ENCODE data around the gene SORCS2. TPM values are rescaled to one million over a fixed set of nuclear protein-coding genes. Genes with fewer than 3 reads are reported as not detected.
A peak's percentile ranks its signal among the peaks of the same experiment; 100 is the strongest.

The SORCS2 gene
- total RNA-seq, 2 experiments from 2014 or later: 0.07 TPM

DNA sequence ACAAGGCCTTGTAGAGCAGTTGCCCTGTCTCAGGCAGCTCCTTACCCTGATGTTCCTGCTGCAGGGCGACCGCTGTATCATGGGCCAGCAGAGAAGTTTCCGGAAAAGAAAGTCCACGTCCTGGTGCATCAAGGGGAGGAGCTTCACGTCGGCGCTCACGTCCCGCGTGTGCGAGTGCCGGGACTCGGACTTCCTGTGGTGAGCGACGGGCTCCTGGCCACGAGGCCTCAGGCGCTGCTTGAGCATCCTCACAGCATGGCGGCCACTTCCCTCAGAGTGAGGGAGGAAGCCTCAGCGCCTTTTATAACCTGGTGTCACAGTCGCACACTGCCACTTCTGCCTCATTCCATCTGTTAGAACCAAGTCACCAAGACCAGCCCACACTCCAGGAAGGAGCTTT lies 521.8 kb downstream of the SORCS2 start:
- Mint-ChIP-seq H3K9me3 (no peaks in the 10 kb centered on the region), H3K4me1 (ENCODE audit: low read depth) (no peaks in the 10 kb centered on the region), H3K4me3 (no peak overlapping the region), H3K36me3 (no peaks in the 10 kb centered on the region), H3K27ac (no peak overlapping the region), H3K27me3 (peaks cover 1% of the 10 kb centered on the region)
- no peak for DNase-seq
- POLR2A ChIA-PET: no interaction called here
- CTCF ChIA-PET: no interaction called here
- intact Hi-C loops (cut with micrococcal nuclease): no loop called here

DNA sequence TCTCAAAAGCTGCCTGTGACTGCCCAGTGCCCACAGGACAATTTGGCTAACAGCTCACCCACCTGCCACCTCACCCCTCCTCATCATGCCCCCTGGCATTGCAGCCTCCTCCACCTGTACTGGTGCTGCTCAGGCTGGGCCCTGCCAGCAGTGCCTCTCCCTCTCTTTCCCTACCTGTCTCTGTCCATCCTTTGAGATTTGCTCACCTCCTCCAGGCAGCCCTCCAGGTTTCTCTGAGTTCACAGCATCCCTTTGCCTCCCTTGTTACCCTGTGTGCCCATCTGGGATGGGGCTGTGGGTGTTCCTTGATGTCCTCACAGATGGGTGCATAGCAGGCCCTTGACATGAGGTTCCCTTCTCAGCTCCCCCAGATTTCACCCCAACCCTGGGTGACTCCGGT lies 522.4 kb downstream of the SORCS2 start:
- no peak overlapping the region for H3K4me3 Mint-ChIP-seq
- H3K4me1 Mint-ChIP-seq (ENCODE audit: low read depth): peaks cover 2% of the 10 kb centered on the region
- CTCF ChIA-PET: no interaction called here
- DNase-seq: no peak
- H3K9me3 Mint-ChIP-seq: no peaks in the 10 kb centered on the region
- POLR2A ChIA-PET: no interaction called here
- H3K27me3 Mint-ChIP-seq: peaks cover 3% of the 10 kb centered on the region
- intact Hi-C loops (cut with micrococcal nuclease): loop anchor here (5.0 kb wide), 1 partner anchor 522 kb away; the partner anchor contains the start of gene SORCS2
- H3K27ac Mint-ChIP-seq: no peak overlapping the region
- H3K36me3 Mint-ChIP-seq: no peaks in the 10 kb centered on the region

DNA sequence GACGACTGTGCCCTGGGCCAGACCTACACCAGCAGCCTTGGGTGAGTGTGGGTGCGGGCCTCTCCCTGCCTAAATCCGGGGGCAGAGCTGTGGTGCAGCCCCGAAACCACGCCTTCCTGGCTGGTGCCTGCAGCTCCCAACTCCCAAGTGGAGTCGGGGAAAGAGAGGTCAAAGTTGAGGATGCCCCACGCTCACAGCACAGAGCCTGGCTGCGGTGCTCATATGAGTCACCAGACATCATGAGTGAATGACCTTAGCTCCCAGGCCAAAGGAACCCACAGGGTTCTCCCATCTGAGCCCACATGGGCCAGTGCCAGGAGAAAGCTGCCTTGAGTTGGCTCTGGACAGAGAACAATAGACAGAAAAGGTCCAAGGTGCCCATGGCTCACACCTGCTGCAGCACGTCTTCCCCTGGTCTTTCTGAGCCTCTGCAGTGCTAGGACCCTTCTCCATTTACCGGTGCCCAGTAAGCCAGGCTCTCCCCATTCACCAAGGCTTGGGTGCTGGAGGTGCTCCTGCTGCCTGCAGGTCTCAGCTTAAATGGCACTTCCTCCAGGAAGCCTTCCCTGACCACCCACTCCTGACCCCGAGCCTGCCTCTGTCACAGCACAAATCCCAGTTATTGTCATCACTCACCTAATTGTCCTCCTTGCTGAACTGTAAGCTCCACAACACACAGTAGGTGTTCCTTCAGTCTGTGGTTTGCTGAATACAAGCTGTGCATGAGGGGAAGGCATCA lies 523.1 kb downstream of the SORCS2 start:
- Mint-ChIP-seq H3K27me3 (peaks cover 3% of the 10 kb centered on the region), H3K4me1 (ENCODE audit: low read depth) (peaks cover 2% of the 10 kb centered on the region), H3K4me3 (no peak overlapping the region), H3K9me3 (no peaks in the 10 kb centered on the region), H3K27ac (no peak overlapping the region), H3K36me3 (no peaks in the 10 kb centered on the region)
- POLR2A ChIA-PET: no interaction called here
- DNase-seq: no peak
- CTCF ChIA-PET: no interaction called here
- intact Hi-C loops (cut with micrococcal nuclease): loop anchor here (5.0 kb wide), 1 partner anchor 523 kb away; the partner anchor contains the start of gene SORCS2

DNA sequence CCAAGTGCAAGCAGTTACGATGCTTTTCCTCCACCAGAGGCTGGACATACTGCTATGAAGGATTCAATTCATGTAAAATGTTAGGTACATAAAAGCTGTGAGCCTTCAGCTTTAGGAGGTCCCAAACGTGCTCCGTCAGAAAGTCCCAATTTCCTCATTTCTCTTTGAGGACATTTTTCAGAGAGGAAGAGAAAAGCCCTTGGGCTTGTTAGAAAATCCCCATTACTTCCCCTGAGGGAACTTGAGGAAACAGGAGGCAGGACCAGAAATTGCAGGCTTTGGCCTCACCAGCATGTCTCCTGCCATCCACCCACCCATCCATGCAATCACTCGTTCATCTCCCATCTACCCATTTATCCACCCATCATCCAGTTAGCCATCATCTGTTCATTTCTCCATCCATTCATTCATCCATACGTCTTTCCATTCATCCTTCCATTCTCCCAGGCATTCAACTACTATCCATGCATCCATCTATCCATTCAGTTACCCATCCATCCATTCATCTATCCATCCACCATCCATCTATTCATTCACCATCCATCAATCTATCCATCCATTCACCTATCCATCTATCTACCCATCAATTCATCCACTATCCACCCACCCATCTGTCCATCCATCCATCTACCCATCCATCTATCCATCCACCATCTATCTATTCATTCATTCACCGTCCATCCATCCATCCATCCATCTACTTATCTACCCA lies 523.8 kb downstream of the SORCS2 start:
- Mint-ChIP-seq H3K4me3 (no peak overlapping the region), H3K27me3 (peaks cover 3% of the 10 kb centered on the region), H3K27ac (no peak overlapping the region), H3K4me1 (ENCODE audit: low read depth) (peaks cover 2% of the 10 kb centered on the region), H3K36me3 (no peaks in the 10 kb centered on the region), H3K9me3 (no peaks in the 10 kb centered on the region)
- no peak for DNase-seq
- CTCF ChIA-PET: no interaction called here
- intact Hi-C loops (cut with micrococcal nuclease): loop anchor here (5.0 kb wide), 1 partner anchor 524 kb away; the partner anchor contains the start of gene SORCS2
- POLR2A ChIA-PET: no interaction called here

DNA sequence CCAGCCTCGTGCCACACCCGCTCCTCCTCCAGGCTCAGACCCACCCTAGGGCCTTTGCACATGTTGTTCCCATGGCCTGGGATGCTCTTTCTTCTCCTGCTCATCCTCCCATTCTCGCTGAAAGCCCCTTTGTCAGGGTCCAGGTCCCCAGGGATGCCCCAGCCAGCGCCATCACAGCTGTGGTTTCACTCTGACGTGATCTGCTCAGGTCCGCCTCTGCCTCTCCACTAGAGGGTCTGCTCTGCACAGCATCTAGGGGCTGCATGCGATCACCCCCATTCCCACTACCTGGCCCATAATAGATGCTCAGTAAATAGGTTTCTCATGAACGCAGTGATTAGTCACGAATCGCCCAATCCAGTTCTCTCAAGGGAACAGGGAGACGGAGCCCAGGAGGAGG lies 524.8 kb downstream of the SORCS2 start:
- H3K4me1 Mint-ChIP-seq (ENCODE audit: low read depth): peaks cover 2% of the 10 kb centered on the region
- H3K27me3 Mint-ChIP-seq: peaks cover 3% of the 10 kb centered on the region
- H3K36me3 Mint-ChIP-seq: no peaks in the 10 kb centered on the region
- H3K27ac Mint-ChIP-seq: no peak overlapping the region
- no peak overlapping the region for H3K4me3 Mint-ChIP-seq
- DNase-seq: no peak
- H3K9me3 Mint-ChIP-seq: no peaks in the 10 kb centered on the region
- POLR2A ChIA-PET: no interaction called here
- intact Hi-C loops (cut with micrococcal nuclease): loop anchor here (5.0 kb wide), 1 partner anchor 525 kb away; the partner anchor contains the start of gene SORCS2
- CTCF ChIA-PET: no interaction called here

DNA sequence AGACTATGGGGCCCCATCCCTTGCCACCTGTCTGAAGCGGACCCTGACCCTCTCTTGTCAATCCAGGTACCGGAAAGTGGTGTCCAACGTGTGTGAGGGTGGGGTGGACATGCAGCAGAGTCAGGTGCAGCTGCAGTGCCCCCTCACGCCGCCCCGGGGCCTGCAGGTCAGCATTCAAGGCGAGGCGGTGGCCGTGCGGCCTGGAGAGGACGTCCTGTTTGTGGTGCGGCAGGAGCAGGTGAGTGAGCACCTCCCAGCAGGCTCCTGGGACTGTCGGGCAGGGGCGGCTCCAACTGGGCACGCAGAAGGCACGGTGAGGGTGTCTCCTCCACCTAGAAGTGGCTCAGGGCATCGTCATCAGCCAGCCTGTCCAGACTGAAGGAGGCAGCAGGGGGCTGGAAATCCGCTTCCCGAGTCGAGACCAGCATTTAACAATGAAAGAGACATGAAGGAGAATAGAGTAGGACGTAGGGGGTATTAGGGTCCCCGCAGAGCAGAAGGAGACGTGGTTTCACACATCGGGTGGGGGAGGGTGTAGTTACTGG lies 525.7 kb downstream of the SORCS2 start:
- H3K4me3 Mint-ChIP-seq: no peak overlapping the region
- DNase-seq: no peak
- peaks cover 3% of the 10 kb centered on the region for H3K27me3 Mint-ChIP-seq
- intact Hi-C loops (cut with micrococcal nuclease): loop anchor here (5.0 kb wide), 1 partner anchor 526 kb away; the partner anchor contains the start of gene SORCS2
- ChIA-PET CTCF (no interaction called here), POLR2A (no interaction called here)
- peaks cover 2% of the 10 kb centered on the region for H3K4me1 Mint-ChIP-seq (ENCODE audit: low read depth)
- H3K36me3 Mint-ChIP-seq: no peaks in the 10 kb centered on the region
- H3K9me3 Mint-ChIP-seq: no peaks in the 10 kb centered on the region
- H3K27ac Mint-ChIP-seq: no peak overlapping the region

DNA sequence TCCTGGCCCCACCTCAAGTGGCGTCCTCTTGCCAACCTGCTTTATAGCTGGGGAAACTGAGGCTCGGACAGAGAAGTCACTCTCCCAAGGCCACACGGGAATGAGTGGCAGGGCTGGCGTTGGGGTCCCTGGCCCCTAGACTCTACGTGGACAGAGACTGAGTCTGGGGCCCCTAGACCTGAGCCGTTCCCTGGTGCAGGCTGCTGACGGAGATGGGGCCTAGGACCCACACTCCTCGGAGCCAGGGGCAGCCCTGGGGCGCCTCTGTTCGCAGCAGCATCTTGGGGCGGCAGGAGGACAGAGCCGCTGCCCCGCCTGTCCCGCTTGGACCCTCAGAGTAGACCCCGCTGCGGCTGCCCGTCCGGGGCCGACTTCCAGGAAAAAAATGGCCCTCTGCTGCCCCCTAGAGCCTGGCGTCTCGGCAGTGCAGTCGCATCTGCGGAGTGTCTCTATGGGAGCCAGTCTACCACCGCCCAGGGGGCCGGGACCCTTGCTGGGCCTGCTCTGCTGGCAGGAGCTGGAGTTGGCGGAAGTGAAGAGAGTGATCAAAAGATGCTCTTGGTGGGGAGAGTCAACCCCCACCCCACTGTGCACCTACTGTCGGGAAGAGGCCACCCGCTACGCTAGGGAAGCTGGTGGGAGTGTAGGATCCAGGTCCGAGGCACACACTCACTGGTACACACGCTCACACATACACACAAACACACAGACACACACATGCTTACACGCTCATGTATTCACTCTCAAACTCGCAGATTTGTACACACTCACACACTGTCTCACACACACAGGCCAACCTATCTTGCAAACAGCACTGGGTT lies 527.2 kb downstream of the SORCS2 start:
- Mint-ChIP-seq H3K36me3 (no peaks in the 10 kb centered on the region), H3K4me1 (ENCODE audit: low read depth) (peaks cover 2% of the 10 kb centered on the region), H3K27ac (no peak overlapping the region), H3K27me3 (peaks cover 3% of the 10 kb centered on the region), H3K9me3 (no peaks in the 10 kb centered on the region), H3K4me3 (no peak overlapping the region)
- POLR2A ChIA-PET: no interaction called here
- DNase-seq: peak; percentile 70
- CTCF ChIA-PET: interaction anchor here (0.6 to 2.3 kb wide), 15 partner anchors 9 to 617 kb away, joined by 3 to 10 read pairs (median 4); partner anchors contain the start of gene SORCS2
- intact Hi-C loops (cut with micrococcal nuclease): loop anchor here (5.0 kb wide), 1 partner anchor 527 kb away; the partner anchor contains the start of gene SORCS2

DNA sequence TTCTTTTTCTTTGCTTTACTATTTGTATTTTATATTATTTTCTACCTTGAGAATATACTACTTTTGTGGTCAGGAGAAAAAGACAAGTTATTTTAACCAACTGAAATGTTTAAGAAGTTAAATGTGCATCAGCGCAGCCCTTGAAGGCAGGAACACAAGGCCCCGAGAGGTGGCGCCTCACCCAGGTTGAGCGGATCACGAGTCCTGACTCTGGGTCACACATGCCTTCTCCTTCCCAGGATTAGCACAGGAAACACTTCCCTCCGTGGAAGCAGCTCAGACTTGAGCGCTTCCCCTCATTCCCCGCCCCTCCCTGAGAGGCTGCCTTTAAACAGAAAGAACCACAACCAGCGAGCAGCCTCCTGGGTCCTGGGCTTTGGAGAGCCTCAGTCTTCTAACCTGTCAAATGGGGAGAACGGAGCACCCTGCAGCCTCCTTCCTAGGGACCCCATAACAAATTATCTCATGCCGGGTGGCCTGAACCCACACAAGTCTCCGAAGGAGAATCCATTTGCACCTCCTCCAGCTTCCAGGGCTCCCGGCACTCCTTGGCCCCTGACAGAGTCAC lies 529.7 kb downstream of the SORCS2 start:
- intact Hi-C loops (cut with micrococcal nuclease): loop anchor here (2.0 kb wide), 1 partner anchor 81 kb away; no protein-coding TSS in a partner anchor

DNA sequence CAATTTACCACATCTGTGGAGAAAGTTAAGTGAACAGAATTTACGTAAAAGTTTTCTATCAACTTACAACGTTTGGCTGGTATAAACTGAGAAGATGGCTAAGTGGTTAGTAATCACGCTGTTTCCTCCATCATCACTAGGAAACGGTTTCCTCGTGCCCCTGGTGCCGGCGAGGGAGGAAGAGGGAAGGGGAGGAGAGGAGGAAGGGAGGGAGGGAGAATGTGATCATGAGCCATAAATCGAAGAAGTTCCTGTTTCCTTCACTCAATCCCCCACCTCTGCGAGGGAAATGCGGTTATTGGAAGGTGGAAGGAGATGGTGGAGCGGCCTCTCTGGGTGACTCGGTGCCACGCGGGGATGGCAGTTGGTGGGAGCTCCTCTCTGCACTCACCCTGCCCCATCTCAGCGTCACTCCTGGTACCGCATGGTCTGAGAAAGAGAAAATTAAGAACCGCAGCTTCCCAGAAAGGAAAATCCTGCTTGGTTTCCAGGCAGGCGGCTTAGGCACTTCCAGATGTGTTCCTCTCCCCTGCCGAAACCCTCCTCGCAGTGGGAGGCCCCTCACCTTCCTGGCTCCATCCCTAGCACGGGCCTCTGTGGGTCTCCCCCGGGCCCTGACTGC lies 530.5 kb downstream of the SORCS2 start:
- DNase-seq: no peak
- ChIA-PET POLR2A (no interaction called here), CTCF (interaction anchor here (0.8 to 1.4 kb wide), 2 partner anchors 80 to 265 kb away, joined by 3 to 4 read pairs; no protein-coding TSS in a partner anchor)
- H3K27ac Mint-ChIP-seq: no peak overlapping the region
- H3K9me3 Mint-ChIP-seq: no peaks in the 10 kb centered on the region
- peaks cover 2% of the 10 kb centered on the region for H3K27me3 Mint-ChIP-seq
- no peaks in the 10 kb centered on the region for H3K36me3 Mint-ChIP-seq
- H3K4me1 Mint-ChIP-seq (ENCODE audit: low read depth): peaks cover 2% of the 10 kb centered on the region
- intact Hi-C loops (cut with micrococcal nuclease): loop anchor here (2.0 kb wide), 1 partner anchor 80 kb away; no protein-coding TSS in a partner anchor
- no peak overlapping the region for H3K4me3 Mint-ChIP-seq

More for the DNA sequence above, 529.7 kb downstream of the SORCS2 start:
- Mint-ChIP-seq H3K27me3 (peaks cover 3% of the 10 kb centered on the region), H3K9me3 (no peaks in the 10 kb centered on the region), H3K4me3 (no peak overlapping the region), H3K27ac (no peak overlapping the region), H3K4me1 (ENCODE audit: low read depth) (peaks cover 2% of the 10 kb centered on the region), H3K36me3 (no peaks in the 10 kb centered on the region)
- CTCF ChIA-PET: interaction anchor here (0.8 to 1.4 kb wide), 2 partner anchors 80 to 266 kb away, joined by 3 to 4 read pairs; no protein-coding TSS in a partner anchor
- POLR2A ChIA-PET: no interaction called here
- peak; percentile 28 for DNase-seq

DNA sequence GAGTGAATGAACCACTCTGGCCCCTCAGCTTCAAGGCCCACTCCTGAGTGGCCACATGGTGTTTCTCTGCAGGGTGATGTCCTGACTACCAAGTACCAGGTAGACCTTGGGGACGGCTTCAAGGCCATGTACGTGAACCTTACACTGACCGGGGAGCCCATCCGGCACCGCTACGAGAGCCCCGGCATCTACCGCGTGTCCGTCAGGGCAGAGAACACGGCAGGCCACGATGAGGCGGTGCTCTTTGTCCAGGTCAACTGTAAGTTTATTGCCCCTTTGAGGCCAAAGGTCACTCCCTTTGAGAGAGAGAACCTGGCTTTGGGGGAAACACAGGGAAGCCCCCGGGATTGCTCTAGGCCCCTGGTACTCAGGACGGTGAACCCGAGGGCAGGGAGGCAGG lies 531.3 kb downstream of the SORCS2 start:
- H3K9me3 Mint-ChIP-seq: no peaks in the 10 kb centered on the region
- POLR2A ChIA-PET: no interaction called here
- no peak for DNase-seq
- CTCF ChIA-PET: no interaction called here
- H3K36me3 Mint-ChIP-seq: no peaks in the 10 kb centered on the region
- intact Hi-C loops (cut with micrococcal nuclease): loop anchor here (2.0 kb wide), 1 partner anchor 79 kb away; no protein-coding TSS in a partner anchor
- no peak overlapping the region for H3K4me3 Mint-ChIP-seq
- peaks cover 2% of the 10 kb centered on the region for H3K4me1 Mint-ChIP-seq (ENCODE audit: low read depth)
- H3K27ac Mint-ChIP-seq: no peak overlapping the region
- peaks cover 2% of the 10 kb centered on the region for H3K27me3 Mint-ChIP-seq

DNA sequence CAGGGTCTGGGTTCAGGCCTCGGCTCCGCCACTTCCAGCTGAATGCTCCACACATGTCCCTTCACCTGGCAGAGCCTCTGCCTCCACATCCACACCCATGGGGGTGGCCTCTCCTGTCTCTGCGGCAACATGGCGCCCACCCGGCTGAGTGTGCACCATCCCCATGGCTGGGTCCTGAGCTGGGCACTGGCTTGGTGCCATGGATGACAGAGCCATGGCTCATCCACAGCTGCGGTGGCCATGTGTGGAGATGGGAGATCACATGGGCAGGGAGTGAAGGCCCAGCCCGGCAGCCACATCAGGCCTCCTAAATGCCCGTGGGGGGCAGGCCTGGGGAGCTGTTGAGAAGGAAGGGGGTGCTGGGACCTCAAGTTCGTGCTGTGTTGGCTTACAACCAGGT lies 533.6 kb downstream of the SORCS2 start:
- POLR2A ChIA-PET: no interaction called here
- no peak overlapping the region for H3K27ac Mint-ChIP-seq
- no peaks in the 10 kb centered on the region for H3K4me1 Mint-ChIP-seq (ENCODE audit: low read depth)
- no peaks in the 10 kb centered on the region for H3K27me3 Mint-ChIP-seq
- intact Hi-C loops (cut with micrococcal nuclease): no loop called here
- CTCF ChIA-PET: no interaction called here
- DNase-seq: no peak
- H3K36me3 Mint-ChIP-seq: no peaks in the 10 kb centered on the region
- H3K9me3 Mint-ChIP-seq: no peaks in the 10 kb centered on the region
- no peak overlapping the region for H3K4me3 Mint-ChIP-seq

All from activated CD4-positive, alpha-beta memory T cell treated with anti-CD3 and anti-CD28 coated beads for 36 hours (primary cell).